GM11168 (cell line): Measurements from ENCODE around the gene RTP2.
"Not testable (repeated sequence)": the region's sequence is repeated elsewhere in the genome, so short reads cannot be mapped to it uniquely, and the experiment has no call there.

ENCODE experiments used
- in situ Hi-C: fragments of 300-500 bp; cut with MboI; formaldehyde crosslinking; loops from one replicate; pipeline ENCODE4 v1.12.0; 2022; ENCODE audit warnings: low sequenced_read_pairs; ENCODE audit not compliant: unreplicated experiment

The RTP2 gene

GRCh38 chr3:187681756-187682155 lies 20.6 kb downstream of the RTP2 start:
- in situ Hi-C loops = not testable (repeated sequence)

GRCh38 chr3:187679638-187680396 lies 22.5 kb downstream of the RTP2 start:
- in situ Hi-C loops = loop anchor here (5.0 kb wide), 1 partner anchor 363 kb away; no protein-coding TSS in a partner anchor

GRCh38 chr3:187678726-187679268 lies 23.6 kb downstream of the RTP2 start:
- in situ Hi-C loops = loop anchor here (5.0 kb wide), 1 partner anchor 361 kb away; no protein-coding TSS in a partner anchor

GRCh38 chr3:187677604-187678003 lies 24.8 kb downstream of the RTP2 start:
- in situ Hi-C loops = loop anchor here (5.0 kb wide), 1 partner anchor 360 kb away; no protein-coding TSS in a partner anchor

DNA sequence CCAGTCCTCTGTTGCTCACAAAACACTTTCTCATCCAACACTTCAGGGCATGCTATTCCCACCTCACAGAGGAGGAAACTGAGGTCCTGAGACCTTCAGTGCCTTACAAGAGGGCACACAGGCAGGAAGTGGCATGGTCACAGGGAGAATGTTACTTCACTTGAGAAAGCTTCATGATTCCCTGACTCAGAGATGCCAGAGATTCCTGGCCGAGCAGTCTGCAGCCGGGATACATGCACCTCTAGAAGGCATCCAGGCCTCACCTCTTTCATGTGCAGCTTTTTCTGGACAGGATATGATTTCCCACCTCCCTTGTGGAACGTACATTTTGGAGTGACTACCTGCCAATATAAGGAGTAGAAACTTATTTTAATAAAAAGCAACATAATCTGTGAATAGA lies 29.3 kb downstream of the RTP2 start:
- in situ Hi-C loops = no loop called here

- in situ Hi-C loops = no loop called here
Measured at GRCh38 chr3:187669675-187670504, 32.5 kb downstream of the RTP2 start, which contains the start of gene SST. Gene SST, minus strand, starts transcription at chr3:187670394. Its CDS starts 103 bp downstream, at chr3:187670291.

- in situ Hi-C loops = no loop called here
Measured at GRCh38 chr3:187667526-187667925, 34.8 kb downstream of the RTP2 start.

DNA sequence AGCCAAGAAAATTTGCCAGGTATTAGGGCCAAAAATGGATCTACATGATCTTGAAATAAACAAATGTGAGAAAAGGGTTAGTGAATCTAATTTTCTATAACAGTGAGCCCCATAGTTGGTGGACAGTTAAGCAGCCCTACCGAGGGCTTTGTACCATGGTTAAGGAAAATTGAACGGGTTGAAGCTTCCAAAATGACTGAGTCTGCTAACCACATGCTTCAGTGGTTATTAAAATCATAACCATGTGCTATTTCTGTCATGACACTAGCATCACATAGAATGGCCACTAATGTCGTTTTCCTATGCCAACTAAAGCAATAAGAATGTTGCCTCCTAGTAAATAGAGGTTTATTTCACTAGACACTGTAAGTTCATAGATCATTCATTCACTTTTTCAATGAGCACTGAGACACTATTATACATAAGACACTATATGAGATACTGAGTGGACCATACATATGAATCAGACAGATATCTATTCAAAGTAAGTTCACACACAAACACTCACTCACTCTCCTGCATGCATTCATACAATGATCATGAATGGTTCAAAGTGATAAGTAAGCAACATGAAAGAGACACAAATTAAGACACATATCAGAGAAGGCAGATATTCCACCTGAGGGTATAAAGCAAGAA lies 36.5 kb downstream of the RTP2 start:
- in situ Hi-C loops = no loop called here

DNA sequence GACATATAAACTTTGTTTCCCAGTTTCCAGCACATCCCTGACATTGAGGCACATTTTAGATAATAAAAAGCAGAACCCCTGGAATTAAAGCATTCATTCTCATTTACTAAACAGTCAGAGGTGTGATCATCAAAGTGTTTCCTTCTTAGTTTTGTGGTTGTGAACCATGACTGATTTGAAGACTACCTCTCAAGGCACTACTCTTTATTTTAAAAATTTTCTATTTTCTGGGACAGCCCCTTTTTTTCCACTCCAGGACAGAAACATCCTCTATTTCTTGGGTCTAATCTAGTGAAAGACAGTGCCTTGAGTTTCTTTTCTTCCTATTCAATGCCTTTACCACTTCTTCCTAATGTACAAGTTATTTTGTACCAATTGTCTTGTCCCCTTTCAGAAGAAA lies 37.3 kb downstream of the RTP2 start:
- in situ Hi-C loops = no loop called here

DNA sequence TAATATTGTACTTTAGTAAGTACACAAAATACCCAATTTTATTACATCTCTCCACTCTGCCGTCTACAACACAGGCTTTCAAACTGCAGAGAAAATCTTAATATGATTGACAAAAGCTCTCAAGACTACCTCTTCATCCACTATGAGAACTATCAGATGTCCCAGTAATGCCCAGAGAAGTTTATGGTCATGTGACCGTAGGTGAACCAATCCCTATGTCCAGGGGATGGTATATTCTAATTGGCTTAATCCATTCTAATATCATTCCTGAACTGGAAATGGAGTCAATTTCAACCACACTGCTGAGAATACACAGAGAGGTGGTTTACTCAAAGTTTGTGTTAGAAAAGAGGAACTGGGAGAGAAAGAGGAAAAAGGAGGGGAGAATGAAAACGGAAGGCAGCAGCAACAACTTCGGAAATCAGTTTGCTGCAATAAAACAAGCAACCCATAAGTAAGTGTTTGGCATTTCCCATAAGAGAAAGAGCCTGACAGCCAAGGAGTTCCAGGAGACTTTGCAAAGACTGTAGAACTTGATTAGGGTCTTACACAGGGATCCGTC lies 39.4 kb downstream of the RTP2 start:
- in situ Hi-C loops = no loop called here

DNA sequence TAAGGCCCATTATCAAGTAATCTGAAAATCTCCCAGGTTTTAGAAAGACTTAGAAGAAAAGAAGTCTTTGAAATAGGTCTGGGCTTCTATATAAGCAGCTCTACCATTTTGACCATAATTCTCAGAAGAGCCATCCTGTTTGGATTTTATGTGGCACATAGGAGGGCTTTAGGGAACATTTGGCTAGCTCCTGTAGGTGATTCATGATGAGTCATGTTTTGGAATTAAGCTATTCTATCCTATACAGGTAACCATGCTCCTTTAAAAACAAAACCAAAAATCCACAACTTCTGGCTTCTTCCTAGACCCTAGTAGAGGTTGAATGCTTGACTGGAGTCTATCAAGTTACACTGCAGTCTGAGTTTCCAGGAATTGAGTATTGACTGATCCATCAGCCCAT lies 41.1 kb downstream of the RTP2 start:
- in situ Hi-C loops = no loop called here

DNA sequence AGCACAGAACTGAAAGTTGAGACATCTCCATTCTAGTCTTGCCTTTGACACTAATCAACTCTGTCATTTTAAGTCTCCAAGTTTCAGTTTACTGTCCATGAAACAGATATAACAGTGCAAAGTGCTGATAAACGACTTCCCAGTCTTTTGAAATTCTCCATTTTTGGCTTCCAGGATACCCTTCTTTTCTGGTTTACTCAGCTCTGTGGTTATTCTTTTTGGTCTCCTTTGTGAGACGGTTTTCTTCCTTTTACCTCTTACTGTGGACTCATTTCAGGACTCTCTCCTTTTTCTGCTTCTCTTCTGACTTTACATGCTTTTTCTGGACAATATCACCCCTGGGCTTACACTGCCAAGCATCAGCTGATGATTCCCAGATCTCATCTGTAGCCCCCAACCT lies 51.1 kb downstream of the RTP2 start:
- in situ Hi-C loops = no loop called here
